WTC11 (cell line): Measurements from ENCODE around the gene SNTA1. TPM values are rescaled to one million over a fixed set of nuclear protein-coding genes. Genes with fewer than 3 reads are reported as not detected.

ENCODE experiments used
- ATAC-seq: fragments of 200-7000 bp; cut with Tn5 transposase; 2 replicates; pipeline ENCODE4 v1.10.0; 2021; ENCODE audit warnings: mild to moderate bottlenecking, moderate library complexity
- CTCF ChIA-PET: fragments of 300-600 bp; sonication (Branson Sonifier 250); formaldehyde crosslinking; loops from one replicate; lab custom pipeline; 2021; ENCODE audit warnings: antibody characterized with exemption; lab: Charles Lee
- POLR2A ChIA-PET: fragments of 350-600 bp; sonication (Branson Sonifier 250); formaldehyde crosslinking; loops from one replicate; lab custom pipeline; 2021; ENCODE audit warnings: antibody characterized with exemption; lab: Charles Lee
- DNase-seq: peaks from one replicate; pipeline ENCODE4 v3.0.0; 2021; ENCODE audit warnings: low spot score
- H3K27ac Mint-ChIP-seq: 2 replicates; pipeline ENCODE4 v1.8.0; 2021; ENCODE audit warnings: mixed read lengths
- H3K27me3 Mint-ChIP-seq: 2 replicates; pipeline ENCODE4 v1.8.0; 2021; ENCODE audit warnings: low read depth, mild to moderate bottlenecking, moderate library complexity, mixed read lengths
- H3K36me3 Mint-ChIP-seq: 2 replicates; pipeline ENCODE4 v1.8.0; 2021; ENCODE audit warnings: mixed read lengths
- H3K4me1 Mint-ChIP-seq: 2 replicates; pipeline ENCODE4 v1.8.0; 2022; ENCODE audit warnings: mixed read lengths
- H3K4me3 Mint-ChIP-seq: 2 replicates; pipeline ENCODE4 v1.8.0; 2021; ENCODE audit warnings: mild to moderate bottlenecking, moderate library complexity, mixed read lengths
- H3K9me3 Mint-ChIP-seq: 2 replicates; pipeline ENCODE4 v1.8.0; 2021; ENCODE audit warnings: mixed read lengths
- ARID4B ChIP-seq: sonication (generic); formaldehyde crosslinking; IDR thresholded peaks from 2 replicates; pipeline ENCODE4 v1.8.0; 2023; ENCODE audit warnings: missing genetic modification reagents, mild to moderate bottlenecking, borderline replicate concordance
- CDX4 ChIP-seq: fragments of 250-450 bp; sonication (Bioruptor Pico); IDR thresholded peaks from 2 replicates; pipeline ENCODE4 v1.9.0; 2021; ENCODE audit warnings: moderate library complexity, mild to moderate bottlenecking, inconsistent platforms, borderline replicate concordance
- CTCF ChIP-seq: fragments of 200-600 bp; IDR thresholded peaks from 2 replicates; pipeline ENCODE4 v1.8.0; 2022; ENCODE audit warnings: antibody characterized with exemption
- ETV6 ChIP-seq: sonication (generic); formaldehyde crosslinking; IDR thresholded peaks from 2 replicates; pipeline ENCODE4 v1.8.1; 2022; ENCODE audit warnings: mild to moderate bottlenecking, missing genetic modification reagents
- GTF2I ChIP-seq: fragments of 250-450 bp; sonication (Bioruptor Pico); conservative IDR thresholded peaks from 2 replicates; pipeline ENCODE4 v1.4.0; 2021; ENCODE audit warnings: mild to moderate bottlenecking
- IRF2 ChIP-seq: sonication (generic); formaldehyde crosslinking; IDR thresholded peaks from 2 replicates; pipeline ENCODE4 v1.8.0; 2022; ENCODE audit warnings: low read depth, missing genetic modification reagents, borderline replicate concordance
- JUN ChIP-seq: sonication (generic); formaldehyde crosslinking; IDR thresholded peaks from 2 replicates; pipeline ENCODE4 v1.8.0; 2023; ENCODE audit warnings: mild to moderate bottlenecking, missing genetic modification reagents
- NFE2L1 ChIP-seq: sonication (generic); formaldehyde crosslinking; IDR thresholded peaks from 2 replicates; pipeline ENCODE4 v1.8.1; 2023; ENCODE audit warnings: missing genetic modification reagents
- RORB ChIP-seq: fragments of 250-450 bp; sonication (Bioruptor Pico); IDR thresholded peaks from 2 replicates; pipeline ENCODE4 v1.9.0; 2021; ENCODE audit warnings: mild to moderate bottlenecking
- SP1 ChIP-seq: sonication (generic); formaldehyde crosslinking; conservative IDR thresholded peaks from 2 replicates; pipeline ENCODE4 v1.8.1; 2022; ENCODE audit warnings: missing genetic modification reagents
- ZBTB21 ChIP-seq: sonication (generic); formaldehyde crosslinking; IDR thresholded peaks from 2 replicates; pipeline ENCODE4 v1.8.1; 2023; ENCODE audit warnings: mild to moderate bottlenecking, missing genetic modification reagents, borderline replicate concordance
- ZNF219 ChIP-seq: sonication (generic); formaldehyde crosslinking; IDR thresholded peaks from 2 replicates; pipeline ENCODE4 v1.8.0; 2023; ENCODE audit warnings: missing genetic modification reagents, mild to moderate bottlenecking, borderline replicate concordance
- ZNF281 ChIP-seq: sonication (generic); formaldehyde crosslinking; IDR thresholded peaks from 2 replicates; pipeline ENCODE4 v1.8.0; 2023; ENCODE audit warnings: mild to moderate bottlenecking, missing genetic modification reagents
- ZNF317 ChIP-seq: sonication (generic); formaldehyde crosslinking; IDR thresholded peaks from 2 replicates; pipeline ENCODE4 v1.8.1; 2023; ENCODE audit warnings: low read depth, mild to moderate bottlenecking, moderate library complexity, missing genetic modification reagents, borderline replicate concordance
- ZSCAN18 ChIP-seq: fragments of 250-450 bp; sonication (Bioruptor Pico); IDR thresholded peaks from 2 replicates; pipeline ENCODE4 v2.1.2; 2022; ENCODE audit warnings: mild to moderate bottlenecking, moderate library complexity
- total RNA-seq: library from RNA; stranded (reverse); gene quantifications from 3 replicates; pipeline ENCODE4 v1.2.3, GENCODE V29; 2021

The SNTA1 gene
- total RNA-seq, 1 experiment from 2014 or later: 5.3 TPM

GRCh38 chr20:33418033-33418432 is 25.5 kb downstream of the SNTA1 start (continued):
- no peak for TF ChIP-seq ZNF281

GRCh38 chr20:33415948-33416347 is 27.6 kb downstream of the SNTA1 start:
- H3K27me3 Mint-ChIP-seq: no peaks in the 10 kb centered on the region
- no peaks in the 10 kb centered on the region for H3K36me3 Mint-ChIP-seq
- CTCF ChIA-PET: interaction anchor here (0.7 to 0.8 kb wide), 3 partner anchors 32 to 304 kb away, joined by 3 read pairs; partner anchors contain the start of gene PXMP4
- no peaks in the 10 kb centered on the region for H3K9me3 Mint-ChIP-seq
- TF ChIP-seq RORB (CRISPR knock-in tag): no peak
- no peak for TF ChIP-seq ZNF317 (CRISPR knock-in tag)
- peak; percentile 42; the same call in 1 of the 2 replicates for TF ChIP-seq CTCF
- no peak overlapping the region for H3K27ac Mint-ChIP-seq
- POLR2A ChIA-PET: interaction anchor here (0.7 kb wide), 1 partner anchor 447 kb away, joined by 5 read pairs; no protein-coding TSS in a partner anchor
- H3K4me3 Mint-ChIP-seq: no peak overlapping the region
- peak; percentile 81 for ATAC-seq
- 0 out of 2 replicates have a peak, but pooled peaks cover 2% of the 10 kb centered on the region for H3K4me1 Mint-ChIP-seq
- DNase-seq: peak; percentile 52

- no peak overlapping the region for H3K4me3 Mint-ChIP-seq
- no peak overlapping the region for H3K27ac Mint-ChIP-seq
- no peak for TF ChIP-seq ETV6 (CRISPR knock-in tag)
- DNase-seq: no peak
- ChIA-PET POLR2A (no interaction called here), CTCF (no interaction called here)
- H3K36me3 Mint-ChIP-seq: peaks cover 3% of the 10 kb centered on the region; the same call in 1 of the 2 replicates
- no peaks in the 10 kb centered on the region for H3K4me1 Mint-ChIP-seq
- H3K9me3 Mint-ChIP-seq: 0 out of 2 replicates have a peak, but pooled peaks cover 2% of the 10 kb centered on the region
- no peak for ATAC-seq
- no peaks in the 10 kb centered on the region for H3K27me3 Mint-ChIP-seq
These were observed 31.1 kb downstream of the SNTA1 start for GRCh38 chr20:33412484-33412838.

GRCh38 chr20:33411711-33412483 is 31.7 kb downstream of the SNTA1 start:
- Mint-ChIP-seq H3K27me3 (no peaks in the 10 kb centered on the region), H3K9me3 (0 out of 2 replicates have a peak, but pooled peaks cover 7% of the 10 kb centered on the region), H3K27ac (peak overlapping the region; percentile 15; the same call in 1 of the 2 replicates), H3K36me3 (peaks cover 8% of the 10 kb centered on the region), H3K4me3 (no peak overlapping the region), H3K4me1 (no peaks in the 10 kb centered on the region)
- no peak for ATAC-seq
- CTCF ChIA-PET: interaction anchor here (0.6 to 1.2 kb wide), 3 partner anchors 10 to 1289 kb away, joined by 3 to 4 read pairs (median 4); partner anchors contain the start of gene CDK5RAP1
- POLR2A ChIA-PET: no interaction called here
- no peak for DNase-seq
- TF ChIP-seq ARID4B (CRISPR knock-in tag) (no peak), NFE2L1 (no peak), ZSCAN18 (CRISPR knock-in tag) (no peak), ZBTB21 (CRISPR knock-in tag) (no peak), GTF2I (CRISPR knock-in tag) (no peak), IRF2 (no peak), ZNF219 (no peak), JUN (CRISPR knock-in tag) (no peak), SP1 (CRISPR knock-in tag) (no peak), CDX4 (CRISPR knock-in tag) (no peak)
